ENCODE data around the gene PRDM11. TPM values are rescaled to one million over a fixed set of nuclear protein-coding genes. Genes with fewer than 3 reads are reported as not detected.

The PRDM11 gene
- total RNA-seq, 1 experiment from 2014 or later = 8.3 TPM

- Mint-ChIP-seq H3K36me3 (no peaks in the 10 kb centered on the region), H3K9me3 (no peaks in the 10 kb centered on the region), H3K4me3 (no peak overlapping the region), H3K4me1 (peaks cover 3% of the 10 kb centered on the region; the same call in 1 of the 2 replicates), H3K27ac (no peak overlapping the region), H3K27me3 (ENCODE audit: low read depth) (0 out of 2 replicates have a peak, but pooled peaks cover 3% of the 10 kb centered on the region)
- POLR2A ChIA-PET = interaction anchor here (1.5 kb wide), 2 partner anchors 169 to 175 kb away, joined by 8 to 10 read pairs; no protein-coding TSS in a partner anchor
- ATAC-seq (no peak), DNase-seq (ENCODE audit: low spot score) (no peak)
- TF ChIP-seq, protein P1, sequence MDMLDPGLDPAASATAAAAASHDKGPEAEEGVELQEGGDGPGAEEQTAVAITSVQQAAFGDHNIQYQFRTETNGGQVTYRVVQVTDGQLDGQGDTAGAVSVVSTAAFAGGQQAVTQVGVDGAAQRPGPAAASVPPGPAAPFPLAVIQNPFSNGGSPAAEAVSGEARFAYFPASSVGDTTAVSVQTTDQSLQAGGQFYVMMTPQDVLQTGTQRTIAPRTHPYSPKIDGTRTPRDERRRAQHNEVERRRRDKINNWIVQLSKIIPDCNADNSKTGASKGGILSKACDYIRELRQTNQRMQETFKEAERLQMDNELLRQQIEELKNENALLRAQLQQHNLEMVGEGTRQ (CRISPR knock-in tag; IDR thresholded peaks at IDR 0.05) = no peak
- TF ChIP-seq NFYB (CRISPR knock-in tag; conservative IDR thresholded peaks at IDR 0.05; ENCODE audit: low read depth) = no peak
- no peak for TF ChIP-seq FOXK1 (CRISPR knock-in tag; IDR thresholded peaks at IDR 0.05)
- TF ChIP-seq FOXP4 (CRISPR knock-in tag; IDR thresholded peaks at IDR 0.05) = no peak
- CTCF ChIA-PET = interaction anchor here (0.5 to 10.6 kb wide), 37 partner anchors 9 to 489 kb away, joined by 3 to 361 read pairs (median 6); partner anchors contain the start of genes SYT13 and TP53I11
Measured at GRCh38 chr11:45105984-45106375, 40.5 kb upstream of the PRDM11 start.

DNA sequence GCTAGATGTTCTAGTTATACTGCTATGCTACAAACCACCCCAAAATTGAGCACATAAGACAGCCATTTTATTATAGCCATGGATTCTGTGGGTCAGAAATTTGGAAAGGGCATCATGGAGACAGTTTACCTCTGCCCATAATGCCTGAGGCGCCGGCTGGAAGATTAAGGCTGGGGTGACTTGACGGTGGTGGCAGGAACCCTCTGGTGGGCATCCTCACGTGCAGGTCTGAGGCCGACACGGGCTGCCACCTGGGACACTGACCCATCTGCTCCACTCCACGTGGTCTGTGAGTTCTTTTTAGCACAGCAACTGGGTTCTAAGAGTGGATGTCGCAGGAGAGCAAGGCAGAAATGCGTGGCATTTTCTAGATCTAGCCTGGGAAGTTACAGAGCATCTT, 40.0 kb upstream of the PRDM11 start:
- H3K36me3 Mint-ChIP-seq = no peaks in the 10 kb centered on the region
- no peak overlapping the region for H3K27ac Mint-ChIP-seq
- 0 out of 2 replicates have a peak, but pooled peaks cover 3% of the 10 kb centered on the region for H3K27me3 Mint-ChIP-seq (ENCODE audit: low read depth)
- ATAC-seq (no peak), DNase-seq (ENCODE audit: low spot score) (no peak)
- ChIA-PET CTCF (interaction anchor here (0.5 to 10.6 kb wide), 9 partner anchors 20 to 220 kb away, joined by 3 to 361 read pairs (median 10); partner anchors contain the start of genes SYT13 and TP53I11), POLR2A (no interaction called here)
- H3K9me3 Mint-ChIP-seq = no peaks in the 10 kb centered on the region
- no peak overlapping the region for H3K4me3 Mint-ChIP-seq
- TF ChIP-seq RELA (CRISPR knock-in tag; IDR thresholded peaks at IDR 0.05; ENCODE audit: borderline replicate concordance) (no peak), EMX1 (CRISPR knock-in tag; IDR thresholded peaks at IDR 0.05) (no peak), MYBL2 (CRISPR knock-in tag; IDR thresholded peaks at IDR 0.05) (no peak), SP1 (CRISPR knock-in tag; conservative IDR thresholded peaks at IDR 0.05) (no peak), ZNF317 (CRISPR knock-in tag; IDR thresholded peaks at IDR 0.05; ENCODE audit: borderline replicate concordance, low read depth) (no peak), JUN (CRISPR knock-in tag; IDR thresholded peaks at IDR 0.05) (no peak), E2F5 (CRISPR knock-in tag; IDR thresholded peaks at IDR 0.05) (no peak), ZBTB21 (CRISPR knock-in tag; IDR thresholded peaks at IDR 0.05; ENCODE audit: borderline replicate concordance) (no peak), OVOL2 (CRISPR knock-in tag; IDR thresholded peaks at IDR 0.05; ENCODE audit: borderline replicate concordance) (no peak), ERG (CRISPR knock-in tag; IDR thresholded peaks at IDR 0.05) (no peak)
- TF ChIP-seq, protein P2, sequence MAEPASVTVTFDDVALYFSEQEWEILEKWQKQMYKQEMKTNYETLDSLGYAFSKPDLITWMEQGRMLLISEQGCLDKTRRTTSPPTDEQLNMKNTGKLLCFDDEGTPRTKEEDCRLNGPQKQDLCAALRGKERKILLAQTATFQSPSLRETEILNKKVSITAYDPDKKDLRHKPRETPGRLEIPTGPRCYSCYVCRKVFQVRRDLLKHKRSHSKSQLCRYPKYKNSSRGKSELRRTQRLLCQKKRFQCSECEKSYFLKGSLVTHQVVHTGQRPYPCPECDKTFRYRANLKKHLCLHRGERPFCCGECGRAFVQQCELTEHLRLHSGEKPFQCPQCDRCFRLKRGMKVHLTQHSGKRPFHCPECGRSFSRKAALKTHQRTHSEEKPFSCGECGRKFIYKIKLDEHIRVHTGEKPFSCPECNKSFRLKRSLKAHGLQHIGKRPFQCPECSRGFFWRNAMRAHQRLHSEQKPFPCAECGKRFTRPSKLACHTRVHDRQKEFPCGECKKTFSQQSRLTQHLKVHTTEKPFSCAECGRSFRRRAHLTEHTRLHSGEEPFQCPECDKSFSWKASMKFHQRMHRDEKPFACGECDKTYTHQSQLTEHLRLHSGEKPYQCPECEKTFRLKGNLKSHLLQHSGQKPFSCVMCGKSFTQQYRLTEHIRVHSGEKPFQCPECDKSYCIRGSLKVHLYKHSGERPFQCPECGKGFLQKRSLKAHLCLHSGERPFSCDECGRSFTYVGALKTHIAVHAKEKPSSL (CRISPR knock-in tag; conservative IDR thresholded peaks at IDR 0.05) = no peak
- peaks cover 3% of the 10 kb centered on the region; the same call in 1 of the 2 replicates for H3K4me1 Mint-ChIP-seq
